RWPE1 (cell line): Measurements from ENCODE around the gene HERPUD2.

Source experiments
- CTCF ChIA-PET: fragments of 350-600 bp; sonication (Branson Sonifier 250); formaldehyde crosslinking; extraction: SDS; loops from one replicate; lab custom pipeline; 2021; lab: Yijun Ruan, JAX
- POLR2A ChIA-PET: fragments of 400-600 bp; formaldehyde crosslinking; extraction: SDS; loops from one replicate; lab custom pipeline; 2020; ENCODE audit warnings: antibody characterized with exemption; ENCODE audit not compliant: low non-redundant PET; lab: Yijun Ruan, JAX
- DNase-seq: peaks from one replicate; pipeline ENCODE4 v3.0.0; 2012; ENCODE audit warnings: low spot score
- H3K27ac ChIP-seq: fragments of 450-650 bp; 2 replicates; pipeline ENCODE4 v1.5.1; 2017
- TF ChIP-seq, protein P1 (sequence below): fragments of 450-650 bp; conservative IDR thresholded peaks from 2 replicates; pipeline ENCODE4 v1.5.1; 2017; ENCODE audit warnings: low read depth, mild to moderate bottlenecking

The HERPUD2 gene

DNA sequence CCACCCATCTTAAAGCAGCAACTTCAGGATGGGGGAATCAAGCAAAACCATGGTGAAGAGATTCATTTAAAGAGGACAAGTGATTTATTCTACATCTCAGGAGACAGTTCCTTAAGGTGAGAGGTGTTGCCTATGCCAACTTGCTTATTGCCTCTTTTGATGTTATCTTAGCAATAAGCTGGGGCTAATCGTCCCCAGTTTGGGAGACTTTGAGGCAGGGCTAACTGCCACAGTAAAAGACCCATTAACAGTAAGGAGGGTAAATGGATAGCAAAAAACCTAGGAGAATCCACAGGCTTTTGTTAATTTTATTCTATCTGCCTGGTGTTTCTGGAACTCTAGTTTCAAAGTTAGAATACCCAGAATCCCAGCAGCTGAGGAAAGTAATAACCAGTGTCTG is 22.1 kb upstream of the HERPUD2 start:
- no peak overlapping the region for H3K27ac ChIP-seq
- CTCF ChIA-PET: no interaction called here
- POLR2A ChIA-PET: no interaction called here
- DNase-seq: no peak
- TF ChIP-seq, protein P1, sequence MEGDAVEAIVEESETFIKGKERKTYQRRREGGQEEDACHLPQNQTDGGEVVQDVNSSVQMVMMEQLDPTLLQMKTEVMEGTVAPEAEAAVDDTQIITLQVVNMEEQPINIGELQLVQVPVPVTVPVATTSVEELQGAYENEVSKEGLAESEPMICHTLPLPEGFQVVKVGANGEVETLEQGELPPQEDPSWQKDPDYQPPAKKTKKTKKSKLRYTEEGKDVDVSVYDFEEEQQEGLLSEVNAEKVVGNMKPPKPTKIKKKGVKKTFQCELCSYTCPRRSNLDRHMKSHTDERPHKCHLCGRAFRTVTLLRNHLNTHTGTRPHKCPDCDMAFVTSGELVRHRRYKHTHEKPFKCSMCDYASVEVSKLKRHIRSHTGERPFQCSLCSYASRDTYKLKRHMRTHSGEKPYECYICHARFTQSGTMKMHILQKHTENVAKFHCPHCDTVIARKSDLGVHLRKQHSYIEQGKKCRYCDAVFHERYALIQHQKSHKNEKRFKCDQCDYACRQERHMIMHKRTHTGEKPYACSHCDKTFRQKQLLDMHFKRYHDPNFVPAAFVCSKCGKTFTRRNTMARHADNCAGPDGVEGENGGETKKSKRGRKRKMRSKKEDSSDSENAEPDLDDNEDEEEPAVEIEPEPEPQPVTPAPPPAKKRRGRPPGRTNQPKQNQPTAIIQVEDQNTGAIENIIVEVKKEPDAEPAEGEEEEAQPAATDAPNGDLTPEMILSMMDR: no peak

DNA sequence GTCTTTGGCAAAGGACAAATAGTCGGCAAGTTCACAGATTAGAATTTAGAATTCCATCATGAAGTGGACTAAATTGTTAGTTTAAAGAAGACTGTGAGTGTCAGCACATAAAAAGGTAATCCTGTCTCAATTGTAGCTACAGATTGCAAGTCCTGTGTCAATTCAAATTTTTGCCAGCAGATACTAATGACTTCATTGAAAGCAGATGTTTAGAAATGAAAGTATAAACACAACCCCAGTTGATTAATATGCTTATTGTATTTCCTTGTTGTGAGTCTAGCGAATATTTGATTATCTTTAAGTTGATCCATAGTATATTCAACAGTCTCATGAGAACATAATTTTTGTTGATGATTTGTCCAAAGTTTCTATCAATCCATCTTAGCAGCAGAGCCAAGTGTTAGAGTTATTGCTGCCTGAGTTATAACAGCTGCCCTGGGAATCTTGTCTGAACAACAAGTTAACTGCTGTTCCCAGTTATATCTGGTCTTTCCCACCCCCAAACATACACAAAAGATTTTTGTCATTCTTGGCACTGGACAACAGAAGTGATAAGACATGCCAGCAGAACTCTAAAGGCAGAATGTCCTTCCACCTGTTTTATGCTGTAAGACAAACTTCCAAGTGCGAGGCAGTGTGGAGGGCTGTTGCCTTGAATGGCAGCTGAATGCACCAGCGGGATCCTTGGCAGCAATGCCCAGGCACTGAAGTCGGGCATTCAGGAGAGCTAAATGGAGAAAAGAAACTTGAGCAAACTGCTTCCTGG is 21.3 kb upstream of the HERPUD2 start:
- ChIA-PET CTCF (interaction anchor here (0.6 kb wide), 1 partner anchor 579 kb away, joined by 4 read pairs; no protein-coding TSS in a partner anchor), POLR2A (no interaction called here)
- DNase-seq: no peak
- TF ChIP-seq, protein P1: no peak
- H3K27ac ChIP-seq: no peak overlapping the region

DNA sequence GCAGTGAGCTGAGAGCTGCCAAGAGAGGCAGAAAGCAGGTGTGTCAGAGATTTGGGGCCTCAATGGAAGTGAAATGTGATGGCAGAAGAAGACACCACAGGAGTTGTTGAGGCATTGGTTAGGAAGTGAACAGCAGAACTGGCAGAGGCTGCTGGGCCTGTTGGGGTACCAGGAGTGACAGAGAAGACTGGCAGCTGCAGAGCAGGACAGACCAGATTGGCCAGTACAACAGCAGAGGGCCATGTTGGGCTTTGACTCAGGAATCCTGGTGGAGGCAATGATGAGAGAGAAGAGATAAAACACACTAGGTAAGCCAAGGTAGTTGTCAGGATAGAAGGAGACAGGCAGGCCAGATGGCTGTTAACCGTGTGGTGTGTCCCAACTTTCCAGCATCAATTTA is 19.9 kb upstream of the HERPUD2 start:
- TF ChIP-seq, protein P1: no peak
- ChIA-PET CTCF (interaction anchor here (0.6 kb wide), 1 partner anchor 9 kb away, joined by 5 read pairs; no protein-coding TSS in a partner anchor), POLR2A (no interaction called here)
- DNase-seq: no peak
- no peak overlapping the region for H3K27ac ChIP-seq

DNA sequence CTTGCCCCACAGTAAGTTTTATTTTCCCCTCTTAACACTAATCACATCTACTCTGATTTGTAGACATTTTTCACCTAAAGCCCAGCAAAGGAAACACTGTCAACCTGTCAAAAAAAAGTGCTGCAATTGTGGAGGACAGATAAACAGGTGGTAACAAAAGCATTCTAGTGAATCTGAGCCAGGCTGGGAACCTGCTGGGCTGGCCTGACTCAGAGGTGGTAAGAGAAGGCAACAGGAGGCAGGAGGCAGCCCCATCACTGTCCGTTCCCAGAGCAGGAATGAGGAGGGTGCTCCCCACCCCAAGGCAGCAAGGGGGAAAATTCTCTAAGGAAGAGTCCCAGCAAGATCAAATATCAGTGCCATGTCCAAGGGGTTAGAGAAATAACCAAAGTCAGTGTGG is 19.5 kb upstream of the HERPUD2 start:
- ChIA-PET POLR2A (no interaction called here), CTCF (no interaction called here)
- TF ChIP-seq, protein P1: no peak
- no peak overlapping the region for H3K27ac ChIP-seq
- DNase-seq: no peak

DNA sequence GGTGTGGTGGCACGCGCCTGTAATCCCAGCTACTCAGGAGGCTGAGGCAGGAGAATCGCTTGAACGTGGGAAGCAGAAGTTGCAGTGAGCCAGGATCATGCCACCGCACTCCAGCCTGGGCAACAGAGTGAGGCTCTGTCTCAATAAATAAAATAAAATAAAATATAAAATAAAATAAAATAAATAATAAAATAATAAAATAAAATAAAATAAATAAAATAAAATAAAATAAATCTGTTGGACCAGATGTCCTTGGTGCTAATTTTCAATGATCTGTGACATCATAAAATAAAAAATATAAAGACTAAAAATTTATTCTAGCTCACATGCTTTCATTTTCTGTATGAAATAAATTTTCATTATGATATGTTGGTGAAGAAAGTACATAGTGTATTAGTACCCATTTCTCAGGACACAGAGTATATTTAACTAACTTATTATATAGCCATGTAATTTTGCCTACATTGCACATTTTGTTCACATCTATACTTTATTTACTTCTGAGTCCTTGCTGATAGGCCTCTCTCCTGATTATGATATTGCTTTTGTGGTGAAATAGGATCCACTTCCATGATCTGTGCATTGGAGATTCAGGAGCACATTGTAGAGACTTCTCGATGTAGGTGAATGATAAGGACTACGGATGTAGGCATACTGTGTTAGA is 17.8 kb upstream of the HERPUD2 start:
- TF ChIP-seq, protein P1: no peak
- POLR2A ChIA-PET: no interaction called here
- CTCF ChIA-PET: no interaction called here
- no peak for DNase-seq
- no peak overlapping the region for H3K27ac ChIP-seq

DNA sequence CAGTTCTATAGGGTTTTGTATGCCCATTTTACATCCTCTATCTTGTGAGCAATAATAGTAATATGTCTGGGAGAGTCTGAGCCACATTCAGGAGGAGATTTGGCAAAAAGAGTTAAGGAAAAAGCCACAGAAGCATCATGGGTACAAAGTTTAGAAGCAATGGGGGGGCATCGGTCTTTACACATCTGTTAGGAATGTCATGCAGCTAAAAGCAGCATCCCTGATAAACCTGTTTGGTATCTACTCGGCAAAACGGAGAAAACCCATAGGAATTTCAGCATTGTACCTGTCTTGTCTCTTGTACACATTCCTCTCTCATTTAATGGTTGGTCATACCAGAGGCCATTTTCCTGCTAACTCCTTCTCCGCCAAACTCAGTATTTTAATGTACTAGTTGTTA is 12.5 kb upstream of the HERPUD2 start:
- DNase-seq: no peak
- H3K27ac ChIP-seq: no peak overlapping the region
- TF ChIP-seq, protein P1: no peak
- ChIA-PET CTCF (interaction anchor here (0.6 to 1.4 kb wide), 2 partner anchors 199 to 659 kb away, joined by 3 to 5 read pairs; no protein-coding TSS in a partner anchor), POLR2A (no interaction called here)
